Measurements from ENCODE around the gene OR51L1. TPM values are rescaled to one million over a fixed set of nuclear protein-coding genes. Genes with fewer than 3 reads are reported as not detected.

OR51L1 gene
- total RNA-seq (2022; extraction: Qiagen RNA extraction; ENCODE audit: low read depth) = not detected in 5 replicates

DNA sequence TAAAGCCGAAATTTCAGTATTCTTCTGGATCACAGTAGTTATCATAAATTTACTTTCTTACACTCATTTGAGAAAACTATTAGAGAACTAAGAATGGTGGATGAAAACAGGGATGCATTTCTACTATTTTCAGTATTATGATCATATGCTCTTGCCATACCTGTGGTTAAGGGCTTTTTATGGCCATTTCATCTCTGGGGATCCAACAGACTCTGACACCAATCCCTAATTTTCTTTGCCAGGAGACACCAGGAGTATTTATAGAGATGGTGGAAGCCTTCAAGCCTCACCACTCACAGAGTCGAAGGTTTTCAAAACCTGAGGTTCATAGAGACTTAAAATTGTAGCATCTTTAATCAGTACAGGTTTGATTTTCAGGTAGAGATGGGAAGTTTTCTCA lies at the start of gene OR51L1:
TSS of gene OR51L1 (plus strand) at position 301 of the 400 bp plus-strand sequence. CDS start 4,132 bp downstream, outside the sequence.

DNA sequence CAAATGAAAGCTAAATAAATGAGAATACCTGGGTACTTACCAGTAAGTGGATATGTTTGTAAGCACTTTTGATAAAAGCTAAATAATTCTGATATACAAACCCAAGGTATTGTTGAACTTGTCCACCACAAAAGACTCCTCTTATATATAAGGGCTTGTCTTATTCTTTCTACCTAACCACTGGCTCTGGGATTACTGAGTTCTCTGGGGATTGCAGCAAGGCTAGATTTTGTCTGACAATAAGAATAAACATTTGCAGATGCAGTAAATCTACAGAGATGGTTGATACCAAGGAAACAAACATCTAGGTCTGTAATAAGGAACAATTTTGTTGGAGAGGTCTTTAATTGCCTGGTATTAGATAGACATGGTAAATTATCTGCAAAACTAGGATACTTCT lies 47.1 kb upstream of the OR51L1 start, which contains the start of gene OR51A4:
TSS of gene OR51A4 (minus strand) at position 101 of the 400 bp plus-strand sequence. CDS start 505 bp downstream, outside the sequence.

DNA sequence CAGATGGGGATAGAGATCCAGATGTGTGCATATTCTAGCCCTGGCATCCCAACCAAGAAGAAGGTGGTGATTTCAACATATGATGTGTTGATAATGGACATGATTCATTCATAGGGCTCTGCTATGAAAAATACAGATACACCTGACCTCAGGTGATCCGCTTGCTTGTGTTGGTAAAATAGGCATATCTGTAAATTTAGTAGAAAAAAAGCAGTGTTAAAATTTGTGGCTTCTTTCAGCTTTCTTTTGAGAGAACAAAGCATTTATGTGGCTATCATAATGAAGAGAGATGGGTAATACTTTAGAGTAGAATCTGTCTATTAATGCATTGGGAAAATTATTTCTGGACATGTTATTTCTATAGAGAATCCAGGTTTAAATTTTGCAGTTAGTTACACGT lies 39.0 kb upstream of the OR51L1 start, which contains the start of gene OR51A2:
TSS of gene OR51A2 (minus strand) at position 101 of the 400 bp plus-strand sequence. CDS start at position 101, 0 bp downstream.

GRCh38 chr11:5046226-5046625 lies 51.6 kb downstream of the OR51L1 start, which contains the start of gene OR52J3:
TSS of gene OR52J3 (plus strand) at chr11:5046526. CDS start at chr11:5046526, 0 bp downstream.

Other genes with a start within 250 kb of the OR51L1 start
- gene OR51F1, start 224.9 kb upstream of the OR51L1 start, total RNA-seq (2022; extraction: Qiagen RNA extraction; ENCODE audit: low read depth) = not detected in 5 replicates
- gene OR52R1, start 190.5 kb upstream of the OR51L1 start, total RNA-seq (2022; extraction: Qiagen RNA extraction; ENCODE audit: low read depth) = not detected in 5 replicates
- not detected in 5 replicates for gene OR51F2, start 173.5 kb upstream of the OR51L1 start, total RNA-seq (2022; extraction: Qiagen RNA extraction; ENCODE audit: low read depth)
- not detected in 5 replicates for gene OR51S1, start 145.6 kb upstream of the OR51L1 start, total RNA-seq (2022; extraction: Qiagen RNA extraction; ENCODE audit: low read depth)
- not detected in 5 replicates for gene OR51T1, start 113.0 kb upstream of the OR51L1 start, total RNA-seq (2022; extraction: Qiagen RNA extraction; ENCODE audit: low read depth)
- gene OR51A7, start 91.1 kb upstream of the OR51L1 start, total RNA-seq (2022; extraction: Qiagen RNA extraction; ENCODE audit: low read depth) = not detected in 5 replicates
- not detected in 5 replicates for gene OR51G2, start 75.5 kb upstream of the OR51L1 start, total RNA-seq (2022; extraction: Qiagen RNA extraction; ENCODE audit: low read depth)
- gene OR51G1, start 70.5 kb upstream of the OR51L1 start, total RNA-seq (2022; extraction: Qiagen RNA extraction; ENCODE audit: low read depth) = not detected in 5 replicates
- not detected in 5 replicates for gene OR51A4, start 47.2 kb upstream of the OR51L1 start, total RNA-seq (2022; extraction: Qiagen RNA extraction; ENCODE audit: low read depth)
- gene OR51A2, start 39.1 kb upstream of the OR51L1 start, total RNA-seq (2022; extraction: Qiagen RNA extraction; ENCODE audit: low read depth) = not detected in 5 replicates
- not detected in 5 replicates for gene OR52J3, start 51.7 kb downstream of the OR51L1 start, total RNA-seq (2022; extraction: Qiagen RNA extraction; ENCODE audit: low read depth)
- gene OR52E2, start 64.8 kb downstream of the OR51L1 start, total RNA-seq (2022; extraction: Qiagen RNA extraction; ENCODE audit: low read depth) = not detected in 5 replicates
- gene OR52E1, start 74.7 kb downstream of the OR51L1 start, total RNA-seq (2022; extraction: Qiagen RNA extraction; ENCODE audit: low read depth) = not detected in 5 replicates
- gene OR52A5, start 143.5 kb downstream of the OR51L1 start, total RNA-seq (2022; extraction: Qiagen RNA extraction; ENCODE audit: low read depth) = not detected in 5 replicates
- gene OR52A1, start 159.9 kb downstream of the OR51L1 start, total RNA-seq (2022; extraction: Qiagen RNA extraction; ENCODE audit: low read depth) = not detected in 5 replicates
- not detected in 5 replicates for gene OR51V1, start 205.8 kb downstream of the OR51L1 start, total RNA-seq (2022; extraction: Qiagen RNA extraction; ENCODE audit: low read depth)
- gene HBB, start 232.2 kb downstream of the OR51L1 start, total RNA-seq (2022; extraction: Qiagen RNA extraction; ENCODE audit: low read depth) = not detected in 5 replicates
- not detected in 5 replicates for gene HBD, start 239.6 kb downstream of the OR51L1 start, total RNA-seq (2022; extraction: Qiagen RNA extraction; ENCODE audit: low read depth)

Data from A549 treated with DMSO at 1 μM for 4 hours (cell line).